Transverse colon (tissue), 4 donors: ENCODE results near the gene TMTC1. TPM values are rescaled to one million over a fixed set of nuclear protein-coding genes. Genes with fewer than 3 reads are reported as not detected.
A peak's percentile ranks its signal among the peaks of the same experiment; 100 is the strongest.

Experiments
- DNase-seq: peaks from one replicate; pipeline ENCODE4 v3.0.0-alpha.2; 2019
- H3K27ac ChIP-seq, 4 donors: fragments of 200-600 bp; sonication (generic); 2 replicates each; pipeline ENCODE4 v1.5.1; 2016 to 2018; ENCODE audit warnings: inconsistent platforms in 4 of 4
- H3K27me3 ChIP-seq: fragments of 200-600 bp; sonication (generic); 2 replicates; pipeline ENCODE4 v1.5.1; 2017; ENCODE audit warnings: inconsistent platforms
- H3K36me3 ChIP-seq, 4 donors: fragments of 200-600 bp; sonication (generic); 2 replicates each; pipeline ENCODE4 v1.5.1; 2017 to 2019; ENCODE audit warnings: inconsistent platforms in 4 of 4
- H3K4me1 ChIP-seq, 4 donors: fragments of 200-600 bp; sonication (generic); 2 replicates each; pipeline ENCODE4 v1.5.1; 2017 to 2020; ENCODE audit warnings: inconsistent platforms in 4 of 4
- H3K4me3 ChIP-seq, 4 donors: fragments of 200-600 bp; sonication (generic); 1 replicate in 1 of 4; 2 replicates in 3 of 4; pipeline versions ENCODE4 v1.5.1 to v1.6.1; 2017 to 2019; ENCODE audit warnings: inconsistent platforms in 4 of 4
- H3K9me3 ChIP-seq, 2 donors: fragments of 200-600 bp; sonication (generic); 2 replicates each; pipeline ENCODE4 v1.5.1; 2017 to 2019; ENCODE audit warnings: inconsistent platforms in 2 of 2
- CTCF ChIP-seq, 5 experiments: fragments of 200-600 bp in 3 of 5; fragments of 450-650 bp in 2 of 5; sonication (generic) in 3 of 5; IDR thresholded peaks; 1 replicate in 2 of 5; 2 replicates in 3 of 5; pipeline ENCODE4 v1.5.1; 2016 to 2017; ENCODE audit warnings: antibody characterized with exemption in 5 of 5, inconsistent platforms in 3 of 5, mild to moderate bottlenecking in 2 of 5, moderate library complexity in 1 of 5
- EP300 ChIP-seq: sonication (generic); formaldehyde crosslinking; IDR thresholded peaks from one replicate; pipeline ENCODE4 v1.6.1; 2017; ENCODE audit warnings: antibody characterized with exemption, low read depth
- POLR2A ChIP-seq: fragments of 450-650 bp; IDR thresholded peaks from one replicate; pipeline ENCODE4 v1.6.1; 2016; ENCODE audit warnings: antibody characterized with exemption, mild to moderate bottlenecking, moderate library complexity
- POLR2AphosphoS5 ChIP-seq, 3 donors: sonication (generic); formaldehyde crosslinking; IDR thresholded peaks; one replicate each; pipeline ENCODE4 v1.6.1; 2016; ENCODE audit warnings: antibody characterized with exemption in 3 of 3
- WGBS, 2 donors: methylation state at CpG; one replicate each; pipeline ENCODE4 v1.1.5; 2018; ENCODE audit warnings: low coverage in 1 of 2; 5-methylcytosine and 5-hydroxymethylcytosine counted together
- in situ Hi-C, 4 donors: fragments of 200-750 bp; cut with MboI; loops; one replicate each; pipeline versions ENCODE4 v1.15.0 to v1.15.1; 2017; ENCODE audit warnings: low sequenced_read_pairs in 3 of 4, low pct_ligation_motif_present in 1 of 4, low pct_unique_long_range_greater_than_20kb in 1 of 4
- intact Hi-C: fragments of 100-400 bp; cut with DNase I; formaldehyde crosslinking; loops from one replicate; pipeline ENCODE4 v1.15.1; 2023; ENCODE audit warnings: low total_unique reads
- total RNA-seq, 4 donors: library from RNA; depleted of rRNA; stranded (reverse); fragments of >200 nt; gene quantifications; one replicate each; pipeline ENCODE4 v1.1.0, GENCODE V29; 2016

Gene TMTC1
- total RNA-seq, 4 donors from 2014 or later, result 10.2 to 26.9 (median 16.9) TPM

- Histone ChIP-seq H3K4me3 (no peak overlapping the region), H3K4me1 (peaks cover 3 to 36% (median 5%) of the 10 kb centered on the region in 4 donors), H3K36me3 (no peaks in the 10 kb centered on the region), H3K9me3 (no peaks in the 10 kb centered on the region), H3K27me3 (no peaks in the 10 kb centered on the region), H3K27ac (peak overlapping the region; percentile 35 to 63 (median 43))
- intact Hi-C loops (no loop called here), in situ Hi-C loops (loop anchor here in 2 of 4 donors (25.0 kb wide), 1 partner anchor 1249 kb away; no protein-coding TSS in a partner anchor)
- WGBS, 2 donors, result 40 to 67% methylated on average over 1 of the region's 1 CpG
- TF ChIP-seq EP300, result no peak
- TF ChIP-seq POLR2A, result no peak
- no peak for TF ChIP-seq POLR2AphosphoS5 (IDR thresholded peaks at IDR 0.05)
- no peak for TF ChIP-seq CTCF (IDR thresholded peaks at IDR 0.05)
- no peak for DNase-seq
Measured at GRCh38 chr12:29563071-29563470, 220.7 kb downstream of the TMTC1 start.

- Histone ChIP-seq H3K4me3 (no peak overlapping the region), H3K9me3 (no peaks in the 10 kb centered on the region), H3K27me3 (no peaks in the 10 kb centered on the region), H3K4me1 (peaks cover 3 to 36% (median 5%) of the 10 kb centered on the region in 4 donors), H3K27ac (peak overlapping the region; percentile 43 to 63 (median 55)), H3K36me3 (no peaks in the 10 kb centered on the region)
- intact Hi-C loops (no loop called here), in situ Hi-C loops (loop anchor here in 2 of 4 donors (25.0 kb wide), 1 partner anchor 1250 kb away; no protein-coding TSS in a partner anchor)
- no peak for DNase-seq
- TF ChIP-seq CTCF (IDR thresholded peaks at IDR 0.05), result no peak
- TF ChIP-seq EP300, result no peak
- no peak for TF ChIP-seq POLR2A
- peak in 2 of 3 donors; percentile 17 to 19 for TF ChIP-seq POLR2AphosphoS5 (IDR thresholded peaks at IDR 0.05)
- 47 to 60% methylated on average over 2 to 4 of the region's 4 CpGs for WGBS, 2 donors
Measured at GRCh38 chr12:29562110-29562804, 221.5 kb downstream of the TMTC1 start.

- Histone ChIP-seq H3K4me1 (peaks cover 3 to 36% (median 5%) of the 10 kb centered on the region in 4 donors), H3K4me3 (no peak overlapping the region), H3K9me3 (no peaks in the 10 kb centered on the region), H3K27me3 (no peaks in the 10 kb centered on the region), H3K27ac (peak overlapping the region; percentile 43 to 63 (median 55)), H3K36me3 (no peaks in the 10 kb centered on the region)
- intact Hi-C loops (no loop called here), in situ Hi-C loops (loop anchor here in 2 of 4 donors (25.0 kb wide), 1 partner anchor 1251 kb away; no protein-coding TSS in a partner anchor)
- no peak for DNase-seq
- 23 to 36% methylated on average over 3 of the region's 3 CpGs for WGBS, 2 donors
- no peak for TF ChIP-seq EP300
- TF ChIP-seq POLR2AphosphoS5 (IDR thresholded peaks at IDR 0.05), result no peak
- no peak for TF ChIP-seq POLR2A
- TF ChIP-seq CTCF (IDR thresholded peaks at IDR 0.05), result no peak
Measured at GRCh38 chr12:29561664-29562071, 222.1 kb downstream of the TMTC1 start.

- no peak for DNase-seq
- in situ Hi-C loops, result loop anchor here in 3 of 4 donors (10.0 to 25.0 kb wide), 2 partner anchors 1246 to 1253 kb away; no protein-coding TSS in a partner anchor
- H3K27ac ChIP-seq, result peak overlapping the region; percentile 8 to 61 (median 32)
Measured at GRCh38 chr12:29559198-29559597, 224.5 kb downstream of the TMTC1 start.

More at GRCh38 chr12:29559198-29559597, 224.5 kb downstream of the TMTC1 start:
- H3K4me3 ChIP-seq, result no peak overlapping the region
- TF ChIP-seq CTCF (IDR thresholded peaks at IDR 0.05), result no peak
- no peak for TF ChIP-seq EP300
- TF ChIP-seq POLR2AphosphoS5 (IDR thresholded peaks at IDR 0.05), result no peak
- TF ChIP-seq POLR2A, result no peak
- H3K9me3 ChIP-seq, result no peaks in the 10 kb centered on the region
- 44 to 56% methylated on average over 4 of the region's 4 CpGs for WGBS, 2 donors
- H3K36me3 ChIP-seq, result no peaks in the 10 kb centered on the region
- intact Hi-C loops, result no loop called here
- H3K4me1 ChIP-seq, result peaks cover 3 to 32% (median 5%) of the 10 kb centered on the region in 4 donors
- no peaks in the 10 kb centered on the region for H3K27me3 ChIP-seq
